ENCODE data around the gene IRX1. TPM values are rescaled to one million over a fixed set of nuclear protein-coding genes. Genes with fewer than 3 reads are reported as not detected.

The IRX1 gene
- polyA plus RNA-seq, 1 of the 3 experiments (the other 2 are of a cell fraction), result not detected

GRCh38 chr5:3615217-3615616, 19.6 kb downstream of the IRX1 start:
- no peaks in the 10 kb centered on the region for H3F3A ChIP-seq (replicated peaks; ENCODE audit: insufficient read depth)
- CTCF ChIA-PET, result no interaction called here
- H3K27ac ChIP-seq (ENCODE audit: low read depth in 2 of 2, low read length in 1 of 2), result no peak overlapping the region
- H3K9ac ChIP-seq, result no peak overlapping the region
- no peaks in the 10 kb centered on the region for H3K9me3 ChIP-seq
- H2AFZ ChIP-seq (ENCODE audit: low read depth), result no peak overlapping the region
- 0% methylated on average over 2 of the region's 2 CpGs for WGBS (ENCODE audit: low lambda C conversion rate)
- no peaks in the 10 kb centered on the region for H3K79me2 ChIP-seq (ENCODE audit: insufficient read depth)
- H3K4me3 ChIP-seq (ENCODE audit: low read depth in 2 of 2, low read length in 1 of 2), result no peak overlapping the region
- no peaks in the 10 kb centered on the region for H3K36me3 ChIP-seq (replicated peaks in 1 of 2; ENCODE audit: control insufficient read depth in 1 of 2, insufficient read depth in 2 of 2, low read length in 1 of 2)
- H3K27me3 ChIP-seq (ENCODE audit: insufficient read depth), result no peaks in the 10 kb centered on the region; the same call in 1 of the 2 replicates
- POLR2A ChIA-PET, result no interaction called here
- H3K4me2 ChIP-seq, result no peak overlapping the region
- TF ChIP-seq EP300 (IDR thresholded peaks at IDR 0.05; ENCODE audit: borderline replicate concordance in 1 of 2, low read depth in 1 of 2, low read length in 1 of 2), result no peak
- no peaks in the 10 kb centered on the region for H3K9me2 ChIP-seq
- H3K4me1 ChIP-seq (ENCODE audit: control insufficient read depth in 1 of 2, insufficient read depth in 2 of 2, low read depth in 1 of 2, low read length in 1 of 2), result no peaks in the 10 kb centered on the region
- no peaks in the 10 kb centered on the region for H4K20me1 ChIP-seq (ENCODE audit: insufficient read depth)
- DNase-seq, result no peak

GRCh38 chr5:3615829-3616228, 20.2 kb downstream of the IRX1 start:
- WGBS (ENCODE audit: low lambda C conversion rate), result 16% methylated on average over 13 of the region's 13 CpGs
- Histone ChIP-seq H3K9ac (no peak overlapping the region), H3K79me2 (ENCODE audit: insufficient read depth) (no peaks in the 10 kb centered on the region), H3K36me3 (replicated peaks in 1 of 2; ENCODE audit: control insufficient read depth in 1 of 2, insufficient read depth in 2 of 2, low read length in 1 of 2) (no peaks in the 10 kb centered on the region), H3K27ac (ENCODE audit: low read depth in 2 of 2, low read length in 1 of 2) (no peak overlapping the region), H4K20me1 (ENCODE audit: insufficient read depth) (no peaks in the 10 kb centered on the region), H3K4me2 (no peak overlapping the region), H3K4me1 (ENCODE audit: control insufficient read depth in 1 of 2, insufficient read depth in 2 of 2, low read depth in 1 of 2, low read length in 1 of 2) (no peaks in the 10 kb centered on the region), H3K9me3 (no peaks in the 10 kb centered on the region), H3K9me2 (no peaks in the 10 kb centered on the region), H3K4me3 (ENCODE audit: low read depth in 2 of 2, low read length in 1 of 2) (no peak overlapping the region), H2AFZ (ENCODE audit: low read depth) (no peak overlapping the region), H3F3A (replicated peaks; ENCODE audit: insufficient read depth) (no peaks in the 10 kb centered on the region), H3K27me3 (ENCODE audit: insufficient read depth) (no peaks in the 10 kb centered on the region; the same call in 1 of the 2 replicates)
- no peak for DNase-seq
- TF ChIP-seq, protein P1, sequence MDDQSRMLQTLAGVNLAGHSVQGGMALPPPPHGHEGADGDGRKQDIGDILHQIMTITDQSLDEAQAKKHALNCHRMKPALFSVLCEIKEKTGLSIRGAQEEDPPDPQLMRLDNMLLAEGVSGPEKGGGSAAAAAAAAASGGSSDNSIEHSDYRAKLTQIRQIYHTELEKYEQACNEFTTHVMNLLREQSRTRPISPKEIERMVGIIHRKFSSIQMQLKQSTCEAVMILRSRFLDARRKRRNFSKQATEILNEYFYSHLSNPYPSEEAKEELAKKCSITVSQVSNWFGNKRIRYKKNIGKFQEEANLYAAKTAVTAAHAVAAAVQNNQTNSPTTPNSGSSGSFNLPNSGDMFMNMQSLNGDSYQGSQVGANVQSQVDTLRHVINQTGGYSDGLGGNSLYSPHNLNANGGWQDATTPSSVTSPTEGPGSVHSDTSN (IDR thresholded peaks at IDR 0.05), result no peak
- TF ChIP-seq CTCF (IDR thresholded peaks at IDR 0.05) (no peak), FOSL2 (IDR thresholded peaks at IDR 0.05; ENCODE audit: borderline replicate concordance, low read depth) (no peak), RXRA (IDR thresholded peaks at IDR 0.05; ENCODE audit: borderline replicate concordance, low read depth) (no peak), GABPA (IDR thresholded peaks at IDR 0.05; ENCODE audit: low read depth) (no peak), MEF2A (IDR thresholded peaks at IDR 0.05; ENCODE audit: borderline replicate concordance, low read depth) (no peak), CHD2 (IDR thresholded peaks at IDR 0.05; ENCODE audit: low read length, partially characterized antibody) (no peak), SMC3 (IDR thresholded peaks at IDR 0.05; ENCODE audit: low read depth, low read length) (no peak), GATA2 (CRISPR knock-in tag; IDR thresholded peaks at IDR 0.05) (no peak), POLR2AphosphoS5 (IDR thresholded peaks at IDR 0.05; ENCODE audit: low read depth, low read length) (no peak), FOXJ3 (CRISPR knock-in tag; IDR thresholded peaks at IDR 0.05) (no peak), SIN3A (IDR thresholded peaks at IDR 0.05; ENCODE audit: borderline replicate concordance, low read depth, low read length) (no peak)
- ChIA-PET POLR2A (no interaction called here), CTCF (no interaction called here)
